ENCODE results near the gene SPDEF.

SPDEF gene

DNA sequence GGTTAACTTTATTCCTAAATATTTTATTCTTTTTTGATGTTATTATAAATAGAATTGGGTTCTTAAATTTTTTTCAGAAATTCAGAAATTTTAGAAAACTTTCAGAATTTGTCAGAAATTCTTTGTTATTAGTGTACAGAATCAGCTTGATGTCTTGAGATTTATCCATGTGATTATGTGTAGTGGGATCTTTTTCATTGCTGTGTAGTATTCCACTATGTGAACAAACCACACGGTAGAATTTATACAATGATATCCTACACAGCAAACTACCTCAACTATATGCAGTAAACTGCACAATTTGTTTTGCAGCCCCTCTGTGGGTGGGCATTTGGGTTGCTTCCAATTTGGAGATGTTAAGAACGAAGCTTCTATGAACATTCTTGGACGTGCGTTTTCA lies 46.3 kb downstream of the SPDEF start:
- Histone ChIP-seq H2AFZ (ENCODE audit: low read depth, low read length) (no peak overlapping the region), H3K23ac (ENCODE audit: low read length in 2 of 2) (no peak overlapping the region), H4K91ac (ENCODE audit: low read length) (no peak overlapping the region), H3K4ac (ENCODE audit: low read depth in 1 of 2, low read length in 2 of 2) (no peak overlapping the region), H3K4me2 (ENCODE audit: low read length, poor library complexity, severe bottlenecking) (no peak overlapping the region), H2AK5ac (ENCODE audit: low read length, severe bottlenecking) (no peak overlapping the region), H3K9me3 (ENCODE audit: control insufficient read depth, low read length) (no peaks in the 10 kb centered on the region), H3K4me1 (ENCODE audit: control insufficient read depth, insufficient read depth, low read depth, low read length) (peaks cover 4% of the 10 kb centered on the region), H4K8ac (ENCODE audit: low read length) (no peak overlapping the region), H3K14ac (ENCODE audit: low read length in 2 of 2) (no peak overlapping the region), H2BK5ac (ENCODE audit: low read depth, low read length, poor library complexity, severe bottlenecking) (no peak overlapping the region), H3K9ac (ENCODE audit: low read length) (no peak overlapping the region), H2BK15ac (ENCODE audit: low read depth, poor library complexity, severe bottlenecking) (no peak overlapping the region), H3K27me3 (ENCODE audit: control insufficient read depth in 1 of 2, insufficient read depth in 1 of 2, low read length in 2 of 2) (peaks cover 22 to 36% of the 10 kb centered on the region in 2 experiments), H2BK12ac (ENCODE audit: low read length in 2 of 2) (no peak overlapping the region), H3K36me3 (ENCODE audit: control insufficient read depth in 1 of 2, insufficient read depth in 2 of 2, low read depth in 1 of 2, low read length in 2 of 2) (no peaks in the 10 kb centered on the region), H2BK120ac (ENCODE audit: low read depth, low read length) (no peak overlapping the region), H3K27ac (ENCODE audit: low read length, poor library complexity, severe bottlenecking) (no peak overlapping the region), H3K18ac (ENCODE audit: low read depth in 1 of 2, low read length in 2 of 2) (no peak overlapping the region), H3K79me1 (replicated peaks; ENCODE audit: low read length, poor library complexity, severe bottlenecking) (no peaks in the 10 kb centered on the region), H3K4me3 (ENCODE audit: insufficient read depth in 1 of 2, low read depth in 1 of 2, low read length in 2 of 2) (no peak overlapping the region)
- WGBS: 95% methylated on average over 4 of the region's 4 CpGs
- no peak for DNase-seq

DNA sequence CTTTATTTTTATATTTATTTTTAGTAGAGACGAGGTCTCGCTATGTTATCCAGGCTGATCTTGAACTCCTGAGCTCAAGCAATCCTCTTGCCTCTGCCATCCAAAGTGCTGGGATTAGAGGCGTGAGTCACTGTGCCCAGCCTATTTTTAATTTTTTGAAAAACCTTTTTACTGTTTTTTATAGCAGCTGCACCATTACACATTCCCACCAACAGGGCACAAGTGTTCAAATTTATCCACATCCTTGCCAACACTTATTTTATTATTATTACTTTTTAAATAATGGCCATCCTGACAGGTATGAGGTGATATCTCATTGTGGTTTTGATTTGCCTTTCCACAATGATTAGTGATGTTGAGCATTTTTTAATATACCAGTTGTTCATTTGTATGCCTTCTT lies 47.7 kb downstream of the SPDEF start:
- Histone ChIP-seq H3K4me3 (ENCODE audit: insufficient read depth in 1 of 2, low read depth in 1 of 2, low read length in 2 of 2) (no peak overlapping the region), H3K27ac (ENCODE audit: low read length, poor library complexity, severe bottlenecking) (no peak overlapping the region), H3K4me2 (ENCODE audit: low read length, poor library complexity, severe bottlenecking) (no peak overlapping the region), H3K79me1 (replicated peaks; ENCODE audit: low read length, poor library complexity, severe bottlenecking) (no peaks in the 10 kb centered on the region), H3K27me3 (ENCODE audit: control insufficient read depth in 1 of 2, insufficient read depth in 1 of 2, low read length in 2 of 2) (peaks cover 10 to 23% of the 10 kb centered on the region in 2 experiments), H2BK5ac (ENCODE audit: low read depth, low read length, poor library complexity, severe bottlenecking) (no peak overlapping the region), H2AFZ (ENCODE audit: low read depth, low read length) (no peak overlapping the region), H2BK15ac (ENCODE audit: low read depth, poor library complexity, severe bottlenecking) (no peak overlapping the region), H3K18ac (ENCODE audit: low read depth in 1 of 2, low read length in 2 of 2) (no peak overlapping the region), H3K23ac (ENCODE audit: low read length in 2 of 2) (no peak overlapping the region), H3K4me1 (ENCODE audit: control insufficient read depth, insufficient read depth, low read depth, low read length) (no peaks in the 10 kb centered on the region), H4K91ac (ENCODE audit: low read length) (no peak overlapping the region), H3K9ac (ENCODE audit: low read length) (no peak overlapping the region), H3K4ac (ENCODE audit: low read depth in 1 of 2, low read length in 2 of 2) (no peak overlapping the region), H3K36me3 (ENCODE audit: control insufficient read depth in 1 of 2, insufficient read depth in 2 of 2, low read depth in 1 of 2, low read length in 2 of 2) (no peaks in the 10 kb centered on the region), H4K8ac (ENCODE audit: low read length) (no peak overlapping the region), H2BK120ac (ENCODE audit: low read depth, low read length) (no peak overlapping the region), H3K9me3 (ENCODE audit: control insufficient read depth, low read length) (no peaks in the 10 kb centered on the region), H2AK5ac (ENCODE audit: low read length, severe bottlenecking) (no peak overlapping the region), H3K14ac (ENCODE audit: low read length in 2 of 2) (no peak overlapping the region), H2BK12ac (ENCODE audit: low read length in 2 of 2) (no peak overlapping the region)
- 96% methylated on average over 3 of the region's 3 CpGs for WGBS
- DNase-seq: peak; percentile 11

DNA sequence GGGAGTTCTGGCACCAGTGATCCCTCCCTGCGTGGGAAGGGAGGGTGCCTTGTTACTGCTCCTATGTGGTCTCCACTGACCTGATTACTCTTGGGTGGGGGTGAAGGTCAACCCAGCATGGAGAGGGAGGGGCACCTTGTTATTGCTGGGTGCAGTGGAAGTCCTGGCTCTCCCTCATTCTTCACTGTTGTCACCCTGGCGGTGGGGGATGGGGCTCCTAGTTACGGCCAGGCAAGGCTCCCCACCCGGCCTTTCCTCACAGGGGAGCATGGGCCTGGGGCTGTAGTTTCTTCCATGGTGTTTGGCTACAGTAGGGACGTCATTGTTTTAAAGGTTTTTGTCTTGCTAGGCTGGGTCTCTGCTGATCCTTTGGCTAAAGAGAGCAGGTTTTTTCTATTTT lies 49.4 kb downstream of the SPDEF start:
- peak overlapping the region in 1 of 2 experiments; percentile 92 for H3K23ac ChIP-seq (ENCODE audit: low read length in 2 of 2)
- H3K27ac ChIP-seq (ENCODE audit: low read length, poor library complexity, severe bottlenecking): no peak overlapping the region
- no peaks in the 10 kb centered on the region for H3K79me1 ChIP-seq (replicated peaks; ENCODE audit: low read length, poor library complexity, severe bottlenecking)
- no peak overlapping the region for H2AK5ac ChIP-seq (ENCODE audit: low read length, severe bottlenecking)
- no peaks in the 10 kb centered on the region for H3K4me1 ChIP-seq (ENCODE audit: control insufficient read depth, insufficient read depth, low read depth, low read length)
- H2BK15ac ChIP-seq (ENCODE audit: low read depth, poor library complexity, severe bottlenecking): no peak overlapping the region
- H3K18ac ChIP-seq (ENCODE audit: low read depth in 1 of 2, low read length in 2 of 2): no peak overlapping the region
- H3K9ac ChIP-seq (ENCODE audit: low read length): no peak overlapping the region
- no peak for DNase-seq
- H2AFZ ChIP-seq (ENCODE audit: low read depth, low read length): no peak overlapping the region
- H3K27me3 ChIP-seq (ENCODE audit: control insufficient read depth in 1 of 2, insufficient read depth in 1 of 2, low read length in 2 of 2): peaks cover 9 to 12% of the 10 kb centered on the region in 2 experiments
- H4K8ac ChIP-seq (ENCODE audit: low read length): no peak overlapping the region
- no peak overlapping the region for H3K4me2 ChIP-seq (ENCODE audit: low read length, poor library complexity, severe bottlenecking)
- H4K91ac ChIP-seq (ENCODE audit: low read length): no peak overlapping the region
- 70% methylated on average over 5 of the region's 5 CpGs for WGBS
- no peaks in the 10 kb centered on the region for H3K9me3 ChIP-seq (ENCODE audit: control insufficient read depth, low read length)
- H3K14ac ChIP-seq (ENCODE audit: low read length in 2 of 2): no peak overlapping the region
- no peak overlapping the region for H3K4me3 ChIP-seq (ENCODE audit: insufficient read depth in 1 of 2, low read depth in 1 of 2, low read length in 2 of 2)
- no peak overlapping the region for H2BK5ac ChIP-seq (ENCODE audit: low read depth, low read length, poor library complexity, severe bottlenecking)
- no peak overlapping the region for H3K4ac ChIP-seq (ENCODE audit: low read depth in 1 of 2, low read length in 2 of 2)
- H2BK12ac ChIP-seq (ENCODE audit: low read length in 2 of 2): no peak overlapping the region
- H3K36me3 ChIP-seq (ENCODE audit: control insufficient read depth in 1 of 2, insufficient read depth in 2 of 2, low read depth in 1 of 2, low read length in 2 of 2): no peaks in the 10 kb centered on the region
- H2BK120ac ChIP-seq (ENCODE audit: low read depth, low read length): no peak overlapping the region

DNA sequence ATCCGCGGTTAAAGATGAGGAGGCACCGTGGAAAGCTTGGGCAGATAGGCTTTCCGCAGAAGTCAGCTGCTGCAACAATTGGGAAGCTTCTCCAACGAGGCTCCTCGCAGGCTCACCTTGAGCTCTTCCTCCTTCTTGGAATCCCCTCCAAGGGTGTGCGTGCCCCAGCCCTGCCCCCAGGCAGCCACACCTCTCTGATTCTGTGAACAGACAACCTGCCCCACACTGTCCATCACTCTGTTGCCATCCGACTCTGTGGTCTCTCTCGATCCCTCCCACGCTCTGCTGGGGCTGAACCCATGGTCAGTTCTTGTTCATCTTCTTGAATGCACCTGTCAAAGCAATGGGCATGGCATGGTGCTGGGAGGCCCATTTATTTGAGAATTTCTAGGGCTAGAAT lies 58.7 kb downstream of the SPDEF start:
- Histone ChIP-seq H3K14ac (ENCODE audit: low read length in 2 of 2) (no peak overlapping the region), H3K4me2 (ENCODE audit: low read length, poor library complexity, severe bottlenecking) (no peak overlapping the region), H3K18ac (ENCODE audit: low read depth in 1 of 2, low read length in 2 of 2) (no peak overlapping the region), H2BK15ac (ENCODE audit: low read depth, poor library complexity, severe bottlenecking) (no peak overlapping the region), H3K4me3 (ENCODE audit: insufficient read depth in 1 of 2, low read depth in 1 of 2, low read length in 2 of 2) (no peak overlapping the region), H3K4me1 (ENCODE audit: control insufficient read depth, insufficient read depth, low read depth, low read length) (no peaks in the 10 kb centered on the region), H2BK12ac (ENCODE audit: low read length in 2 of 2) (no peak overlapping the region), H2AFZ (ENCODE audit: low read depth, low read length) (no peak overlapping the region), H3K23ac (ENCODE audit: low read length in 2 of 2) (no peak overlapping the region), H3K27ac (ENCODE audit: low read length, poor library complexity, severe bottlenecking) (no peak overlapping the region), H4K8ac (ENCODE audit: low read length) (no peak overlapping the region), H3K4ac (ENCODE audit: low read depth in 1 of 2, low read length in 2 of 2) (no peak overlapping the region), H3K9ac (ENCODE audit: low read length) (no peak overlapping the region), H2BK5ac (ENCODE audit: low read depth, low read length, poor library complexity, severe bottlenecking) (no peak overlapping the region), H3K36me3 (ENCODE audit: control insufficient read depth in 1 of 2, insufficient read depth in 2 of 2, low read depth in 1 of 2, low read length in 2 of 2) (no peaks in the 10 kb centered on the region), H3K9me3 (ENCODE audit: control insufficient read depth, low read length) (peaks cover 24% of the 10 kb centered on the region), H3K79me1 (replicated peaks; ENCODE audit: low read length, poor library complexity, severe bottlenecking) (no peaks in the 10 kb centered on the region), H2BK120ac (ENCODE audit: low read depth, low read length) (no peak overlapping the region), H4K91ac (ENCODE audit: low read length) (no peak overlapping the region), H3K27me3 (ENCODE audit: control insufficient read depth in 1 of 2, insufficient read depth in 1 of 2, low read length in 2 of 2) (peaks cover 14 to 33% of the 10 kb centered on the region in 2 experiments), H2AK5ac (ENCODE audit: low read length, severe bottlenecking) (no peak overlapping the region)
- 89% methylated on average over 10 of the region's 10 CpGs for WGBS
- DNase-seq: no peak
